Measurements from ENCODE around the gene HLA-B.
"Not testable (repeated sequence)": the region's sequence is repeated elsewhere in the genome, so short reads cannot be mapped to it uniquely, and the experiment has no call there.

DNA sequence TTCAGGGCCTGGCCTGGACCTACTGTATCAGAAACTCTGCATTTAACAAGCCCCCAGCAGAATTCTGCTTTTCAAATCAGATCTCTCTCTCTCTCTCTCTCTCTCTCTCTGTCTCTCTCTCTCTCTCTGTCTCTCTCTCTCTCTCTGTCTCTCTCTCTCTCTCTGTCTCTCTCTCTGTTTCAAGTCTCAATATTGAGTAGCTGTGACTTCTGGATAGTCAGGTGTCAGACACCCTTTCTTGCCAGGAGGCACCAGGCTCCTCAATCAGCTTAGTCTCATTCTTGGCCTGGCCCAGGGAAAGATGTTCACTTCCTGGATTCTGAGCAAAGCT, 32.8 kb upstream of the HLA-B start:
- not testable (repeated sequence) for TF ChIP-seq EZH2 (IDR thresholded peaks at IDR 0.05); POLR2AphosphoS5 (IDR thresholded peaks at IDR 0.05; ENCODE audit: borderline replicate concordance, low read depth, low read length)

Data from SK-N-MC (cell line).